Measurements from ENCODE around the gene RHOBTB1.

The RHOBTB1 gene

GRCh38 chr10:60954035-60954434 lies 10.1 kb upstream of the RHOBTB1 start:
- no peak overlapping the region for H3K27ac ChIP-seq (ENCODE audit: low read length)
- H3K9me3 ChIP-seq (ENCODE audit: insufficient read depth, low read length, severe bottlenecking): no peaks in the 10 kb centered on the region
- ATAC-seq (ENCODE audit: insufficient read depth, low read depth) (no peak), DNase-seq (no peak)
- H3K27me3 ChIP-seq (ENCODE audit: insufficient read depth, low read length, poor library complexity): no peaks in the 10 kb centered on the region
- TF ChIP-seq CTCF (IDR thresholded peaks at IDR 0.05; ENCODE audit: borderline replicate concordance, extremely low read depth, low read length, poor library complexity, severe bottlenecking) (no peak), EZH2 (IDR thresholded peaks at IDR 0.05; ENCODE audit: borderline replicate concordance, low read depth, low read length, severe bottlenecking) (no peak)
- H3K9ac ChIP-seq (ENCODE audit: low read depth, low read length): no peak overlapping the region
- no peaks in the 10 kb centered on the region for H4K20me1 ChIP-seq (ENCODE audit: insufficient read depth, low read length)
- no peak overlapping the region for H3K4me3 ChIP-seq (ENCODE audit: low read depth in 1 of 2, low read length in 2 of 2)
- H3K4me1 ChIP-seq (ENCODE audit: insufficient read depth, low read length): no peaks in the 10 kb centered on the region
- no peaks in the 10 kb centered on the region for H3K36me3 ChIP-seq (ENCODE audit: insufficient read depth, low read length)
- H2AFZ ChIP-seq (ENCODE audit: low read depth, low read length): no peak overlapping the region
- H3K4me2 ChIP-seq (ENCODE audit: insufficient read depth, low read length): no peak overlapping the region
- no peaks in the 10 kb centered on the region for H3K79me2 ChIP-seq (ENCODE audit: insufficient read depth, low read length)

GRCh38 chr10:60953420-60953819 lies 9.4 kb upstream of the RHOBTB1 start:
- Histone ChIP-seq H3K4me2 (ENCODE audit: insufficient read depth, low read length) (no peak overlapping the region), H3K4me3 (ENCODE audit: low read depth in 1 of 2, low read length in 2 of 2) (no peak overlapping the region), H3K79me2 (ENCODE audit: insufficient read depth, low read length) (no peaks in the 10 kb centered on the region), H3K4me1 (ENCODE audit: insufficient read depth, low read length) (no peaks in the 10 kb centered on the region), H3K9me3 (ENCODE audit: insufficient read depth, low read length, severe bottlenecking) (no peaks in the 10 kb centered on the region), H3K36me3 (ENCODE audit: insufficient read depth, low read length) (no peaks in the 10 kb centered on the region), H4K20me1 (ENCODE audit: insufficient read depth, low read length) (no peaks in the 10 kb centered on the region), H3K27ac (ENCODE audit: low read length) (no peak overlapping the region), H3K27me3 (ENCODE audit: insufficient read depth, low read length, poor library complexity) (no peaks in the 10 kb centered on the region), H3K9ac (ENCODE audit: low read depth, low read length) (no peak overlapping the region), H2AFZ (ENCODE audit: low read depth, low read length) (no peak overlapping the region)
- ATAC-seq (ENCODE audit: insufficient read depth, low read depth): no peak
- no peak for TF ChIP-seq CTCF (IDR thresholded peaks at IDR 0.05; ENCODE audit: borderline replicate concordance, extremely low read depth, low read length, poor library complexity, severe bottlenecking)
- no peak for TF ChIP-seq EZH2 (IDR thresholded peaks at IDR 0.05; ENCODE audit: borderline replicate concordance, low read depth, low read length, severe bottlenecking)
- no peak for DNase-seq

GRCh38 chr10:60952846-60953220 lies 8.8 kb upstream of the RHOBTB1 start:
- Histone ChIP-seq H3K27me3 (ENCODE audit: insufficient read depth, low read length, poor library complexity) (no peaks in the 10 kb centered on the region), H3K4me3 (ENCODE audit: low read depth in 1 of 2, low read length in 2 of 2) (no peak overlapping the region), H3K79me2 (ENCODE audit: insufficient read depth, low read length) (no peaks in the 10 kb centered on the region), H4K20me1 (ENCODE audit: insufficient read depth, low read length) (no peaks in the 10 kb centered on the region), H2AFZ (ENCODE audit: low read depth, low read length) (no peak overlapping the region), H3K27ac (ENCODE audit: low read length) (no peak overlapping the region), H3K9ac (ENCODE audit: low read depth, low read length) (no peak overlapping the region), H3K9me3 (ENCODE audit: insufficient read depth, low read length, severe bottlenecking) (no peaks in the 10 kb centered on the region), H3K4me2 (ENCODE audit: insufficient read depth, low read length) (no peak overlapping the region), H3K4me1 (ENCODE audit: insufficient read depth, low read length) (no peaks in the 10 kb centered on the region), H3K36me3 (ENCODE audit: insufficient read depth, low read length) (no peaks in the 10 kb centered on the region)
- ATAC-seq (ENCODE audit: insufficient read depth, low read depth): no peak
- no peak for DNase-seq
- no peak for TF ChIP-seq CTCF (IDR thresholded peaks at IDR 0.05; ENCODE audit: borderline replicate concordance, extremely low read depth, low read length, poor library complexity, severe bottlenecking)
- TF ChIP-seq EZH2 (IDR thresholded peaks at IDR 0.05; ENCODE audit: borderline replicate concordance, low read depth, low read length, severe bottlenecking): no peak

Data from DND-41 (cell line).